Mesendoderm (in vitro differentiated cells): ENCODE data around the gene PIGX.
"Not testable (repeated sequence)": the region's sequence is repeated elsewhere in the genome, so short reads cannot be mapped to it uniquely, and the experiment has no call there.

Experiments
- DNase-seq: peaks from one replicate; pipeline ENCODE4 v3.0.0; 2013
- H2AK5ac ChIP-seq: 2 replicates; pipeline ENCODE4 v1.6.1; 2013; ENCODE audit warnings: low read length, inconsistent platforms
- H2BK120ac ChIP-seq: 2 replicates; pipeline ENCODE4 v1.6.1; 2013; ENCODE audit warnings: low read depth, mild to moderate bottlenecking, low read length, moderate library complexity, mixed read lengths
- H2BK15ac ChIP-seq: replicated peaks from 2 replicates; pipeline ENCODE4 v1.6.1; 2013; ENCODE audit warnings: low read depth, mild to moderate bottlenecking, moderate library complexity
- H2BK5ac ChIP-seq: 2 replicates; pipeline ENCODE4 v1.6.1; 2013; ENCODE audit warnings: low read length, inconsistent platforms
- H3K18ac ChIP-seq: 2 replicates; pipeline ENCODE4 v1.6.1; 2013; ENCODE audit warnings: mild to moderate bottlenecking, low read length, mixed read lengths
- H3K23ac ChIP-seq: one replicate; pipeline ENCODE4 v1.6.1; 2013; ENCODE audit warnings: low read length
- H3K27ac ChIP-seq: 2 replicates; pipeline ENCODE4 v1.5.1; 2013; ENCODE audit warnings: low read depth, mild to moderate bottlenecking, inconsistent platforms, low read length, moderate library complexity
- H3K27me3 ChIP-seq: 2 replicates; pipeline ENCODE4 v1.6.1; 2013; ENCODE audit warnings: low read length, control low read depth, mild to moderate bottlenecking, inconsistent platforms; ENCODE audit not compliant: insufficient read depth, poor library complexity
- H3K36me3 ChIP-seq: 2 replicates; pipeline ENCODE4 v1.6.1; 2013; ENCODE audit warnings: low read length, inconsistent platforms; ENCODE audit not compliant: control insufficient read depth, insufficient read depth
- H3K4ac ChIP-seq: one replicate; pipeline ENCODE4 v1.6.1; 2013; ENCODE audit warnings: low read depth, mild to moderate bottlenecking, low read length, moderate library complexity
- H3K4me1 ChIP-seq: 2 replicates; pipeline ENCODE4 v1.6.1; 2013; ENCODE audit warnings: low read depth, low read length, inconsistent platforms; ENCODE audit not compliant: control insufficient read depth
- H3K4me2 ChIP-seq: 2 replicates; pipeline ENCODE4 v1.6.1; 2013; ENCODE audit warnings: low read length
- H3K4me3 ChIP-seq: 2 replicates; pipeline ENCODE4 v1.5.1; 2013; ENCODE audit warnings: mild to moderate bottlenecking, low read length
- H3K56ac ChIP-seq: one replicate; pipeline ENCODE4 v1.6.1; 2013; ENCODE audit warnings: low read length
- H3K79me1 ChIP-seq: 2 replicates; pipeline ENCODE4 v1.6.1; 2013; ENCODE audit warnings: low read length, inconsistent platforms
- H3K79me2 ChIP-seq: 2 replicates; pipeline ENCODE4 v1.6.1; 2013; ENCODE audit warnings: mild to moderate bottlenecking, low read length; ENCODE audit not compliant: control insufficient read depth, insufficient read depth
- H3K9ac ChIP-seq: 2 replicates; pipeline ENCODE4 v1.6.1; 2013; ENCODE audit warnings: low read length, inconsistent platforms
- H4K5ac ChIP-seq: one replicate; pipeline ENCODE4 v1.6.1; 2013; ENCODE audit warnings: low read length
- H4K8ac ChIP-seq: one replicate; pipeline ENCODE4 v1.6.1; 2013; ENCODE audit warnings: low read depth, mild to moderate bottlenecking, control low read depth, low read length, moderate library complexity
- WGBS: extraction: QIAGEN DNeasy Blood & Tissue Kit; methylation state at CpG from one replicate; pipeline ENCODE4 v1.1.7; 2013; ENCODE audit warnings: low lambda C conversion rate, missing lambda C conversion rate; ENCODE audit not compliant: insufficient coverage; ENCODE audit errors: extremely low coverage; 5-methylcytosine and 5-hydroxymethylcytosine counted together

Gene PIGX

GRCh38 chr3:196741249-196741889 lies 29.2 kb downstream of the PIGX start:
- Histone ChIP-seq H3K4me2 (peak overlapping the region; percentile 37), H3K36me3 (no peaks in the 10 kb centered on the region), H3K79me1 (peaks cover 6% of the 10 kb centered on the region), H3K9ac (peak overlapping the region; percentile 99), H4K5ac (no peak overlapping the region), H3K18ac (no peak overlapping the region), H3K4ac (no peak overlapping the region), H3K56ac (peak overlapping the region; percentile 99), H3K4me1 (peaks cover 7% of the 10 kb centered on the region), H3K4me3 (peak overlapping the region; percentile 100), H2BK15ac (no peak overlapping the region), H3K27ac (no peak overlapping the region), H3K79me2 (peaks cover 46% of the 10 kb centered on the region), H3K27me3 (no peaks in the 10 kb centered on the region), H2AK5ac (no peak overlapping the region), H3K23ac (peak overlapping the region; percentile 45), H4K8ac (no peak overlapping the region), H2BK120ac (no peak overlapping the region), H2BK5ac (no peak overlapping the region)
- no peak for DNase-seq
- no CpG with 5 or more reads among the region's 5 CpGs for WGBS

- H3K23ac ChIP-seq, H2AK5ac ChIP-seq, H2BK120ac ChIP-seq, H3K9ac ChIP-seq, H3K27me3 ChIP-seq, H2BK5ac ChIP-seq, H3K4me2 ChIP-seq, H3K56ac ChIP-seq, H4K5ac ChIP-seq, H2BK15ac ChIP-seq, H3K4ac ChIP-seq, H3K18ac ChIP-seq, H3K27ac ChIP-seq, H3K36me3 ChIP-seq, H3K4me3 ChIP-seq, H3K4me1 ChIP-seq, DNase-seq, H4K8ac ChIP-seq: not testable (repeated sequence)
- no CpG with 5 or more reads among the region's 10 CpGs for WGBS
- Histone ChIP-seq H3K79me1 (peaks cover 10% of the 10 kb centered on the region), H3K79me2 (peaks cover 57% of the 10 kb centered on the region)
Measured at GRCh38 chr3:196743569-196743968, 31.4 kb downstream of the PIGX start.

DNA sequence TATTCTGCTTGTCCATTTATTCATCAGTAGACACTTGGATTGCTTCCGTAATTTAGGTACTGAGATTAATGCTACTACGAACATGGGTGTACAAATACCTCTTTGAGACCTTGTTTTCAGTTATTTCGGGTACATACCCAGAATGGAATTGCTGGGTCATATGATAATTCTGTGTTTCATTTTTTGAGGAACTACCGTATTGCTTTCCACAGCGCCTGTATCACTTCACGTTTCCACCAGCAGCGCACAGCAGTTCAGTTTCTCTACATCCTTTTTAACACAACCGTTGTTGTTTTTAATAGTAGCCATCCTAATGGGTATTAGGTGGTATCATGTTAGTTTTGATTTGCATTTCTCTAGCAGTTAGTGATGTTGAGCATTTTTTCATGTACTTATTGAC lies 36.9 kb downstream of the PIGX start:
- Histone ChIP-seq H3K4me1 (no peaks in the 10 kb centered on the region), H3K23ac (no peak overlapping the region), H4K5ac (no peak overlapping the region), H3K4me2 (no peak overlapping the region), H3K79me2 (peaks cover 54% of the 10 kb centered on the region), H4K8ac (no peak overlapping the region), H3K27ac (no peak overlapping the region), H3K4me3 (no peak overlapping the region), H3K56ac (no peak overlapping the region), H3K4ac (no peak overlapping the region), H3K27me3 (no peaks in the 10 kb centered on the region), H3K79me1 (peaks cover 5% of the 10 kb centered on the region), H3K9ac (no peak overlapping the region), H3K36me3 (no peaks in the 10 kb centered on the region), H2BK120ac (no peak overlapping the region), H2BK5ac (no peak overlapping the region), H3K18ac (no peak overlapping the region), H2BK15ac (no peak overlapping the region), H2AK5ac (no peak overlapping the region)
- no peak for DNase-seq
- no CpG with 5 or more reads among the region's 8 CpGs for WGBS

DNA sequence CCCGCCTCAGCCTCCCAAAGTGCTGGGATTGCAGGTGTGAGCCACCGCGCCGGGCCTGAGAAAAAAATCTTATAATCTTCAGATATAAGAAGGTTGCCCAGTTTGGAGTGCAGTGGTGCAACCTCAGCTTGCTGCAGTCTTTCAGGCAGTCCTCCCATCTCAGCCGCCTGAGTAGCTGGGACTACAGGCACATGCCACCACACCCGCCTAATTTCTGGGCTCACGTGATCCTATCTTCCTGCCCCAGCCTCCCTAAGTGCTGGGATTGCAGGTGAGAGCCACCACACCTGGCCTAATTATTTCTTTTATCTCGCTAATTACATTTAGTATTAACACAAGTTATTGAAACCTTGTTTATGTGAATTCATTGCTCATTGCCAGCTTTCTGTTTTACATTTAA lies 41.0 kb downstream of the PIGX start:
- Histone ChIP-seq H2BK5ac (no peak overlapping the region), H2BK120ac (no peak overlapping the region), H3K9ac (no peak overlapping the region), H3K18ac (no peak overlapping the region), H3K23ac (no peak overlapping the region), H3K56ac (no peak overlapping the region), H3K4ac (no peak overlapping the region), H3K27ac (no peak overlapping the region), H3K79me1 (peaks cover 13% of the 10 kb centered on the region), H2AK5ac (no peak overlapping the region), H3K4me2 (no peak overlapping the region), H3K36me3 (no peaks in the 10 kb centered on the region), H3K79me2 (peaks cover 64% of the 10 kb centered on the region), H3K4me3 (no peak overlapping the region), H3K27me3 (no peaks in the 10 kb centered on the region), H4K8ac (no peak overlapping the region), H3K4me1 (no peaks in the 10 kb centered on the region), H4K5ac (no peak overlapping the region), H2BK15ac (no peak overlapping the region)
- no CpG with 5 or more reads among the region's 8 CpGs for WGBS
- DNase-seq, result no peak

GRCh38 chr3:196754091-196754981 lies 42.2 kb downstream of the PIGX start:
- Histone ChIP-seq H2BK15ac (no peak overlapping the region), H2AK5ac (no peak overlapping the region), H3K18ac (no peak overlapping the region), H3K23ac (no peak overlapping the region), H3K4me3 (no peak overlapping the region), H3K79me2 (peaks cover 62% of the 10 kb centered on the region), H3K4me2 (no peak overlapping the region), H2BK5ac (no peak overlapping the region), H3K4ac (no peak overlapping the region), H3K27me3 (no peaks in the 10 kb centered on the region), H3K79me1 (peaks cover 11% of the 10 kb centered on the region), H3K36me3 (no peaks in the 10 kb centered on the region), H2BK120ac (no peak overlapping the region), H3K27ac (no peak overlapping the region), H4K8ac (no peak overlapping the region), H4K5ac (no peak overlapping the region), H3K4me1 (no peaks in the 10 kb centered on the region), H3K56ac (no peak overlapping the region), H3K9ac (no peak overlapping the region)
- peak; percentile 34 for DNase-seq
- no CpG with 5 or more reads among the region's 9 CpGs for WGBS
